ENCODE results near the gene FBXO42. TPM values are rescaled to one million over a fixed set of nuclear protein-coding genes. Genes with fewer than 3 reads are reported as not detected.

The FBXO42 gene
- total RNA-seq, 4 donors from 2014 or later = 24.3 to 41.9 (median 31.9) TPM

DNA sequence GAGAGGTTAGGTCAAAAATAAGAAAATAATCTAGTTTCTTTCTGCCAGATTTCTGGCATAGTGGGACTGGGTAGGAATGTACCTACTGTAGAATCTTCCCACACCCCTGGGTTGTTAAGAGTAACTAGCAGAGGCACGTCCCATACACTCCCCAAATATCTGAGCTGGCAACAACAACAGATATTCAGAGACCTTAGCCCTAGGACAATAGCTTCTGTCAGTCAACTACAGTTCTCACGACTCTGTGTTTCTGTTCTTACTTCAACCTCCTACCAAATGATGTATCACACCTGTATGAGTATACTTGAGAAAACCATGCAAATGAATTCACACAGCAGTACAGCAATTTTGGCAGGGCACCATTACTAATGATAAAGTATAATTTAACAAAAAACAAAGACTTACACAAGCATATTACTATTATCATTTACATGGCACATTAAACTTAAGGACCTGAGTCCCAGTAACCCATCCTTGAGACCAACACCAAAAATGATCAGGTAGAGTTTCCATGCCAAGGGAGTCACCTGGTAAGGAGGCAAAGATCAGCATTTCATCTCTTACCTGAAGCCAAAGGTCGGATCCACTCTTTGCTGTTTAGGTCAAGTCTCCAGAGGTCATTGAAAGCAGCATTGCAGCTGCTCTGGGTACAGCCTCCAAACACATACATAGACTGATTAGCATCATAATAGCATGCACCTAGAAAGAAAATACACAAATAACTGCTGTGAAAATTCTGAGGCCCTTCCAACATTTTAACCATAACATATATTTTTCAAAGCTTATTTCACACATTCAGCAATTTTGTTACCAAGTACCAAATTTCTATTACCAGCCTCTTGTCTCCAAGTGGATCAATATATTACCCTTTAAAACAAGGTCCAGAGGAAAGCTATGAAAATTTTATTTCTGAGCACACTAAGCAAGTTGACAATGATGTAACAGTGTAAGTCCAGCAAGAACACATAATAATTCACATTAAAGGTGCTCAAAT is 57.8 kb downstream of the FBXO42 start:
- H3K27me3 ChIP-seq = no peaks in the 10 kb centered on the region
- no peak overlapping the region for H3K27ac ChIP-seq
- TF ChIP-seq, protein P1, sequence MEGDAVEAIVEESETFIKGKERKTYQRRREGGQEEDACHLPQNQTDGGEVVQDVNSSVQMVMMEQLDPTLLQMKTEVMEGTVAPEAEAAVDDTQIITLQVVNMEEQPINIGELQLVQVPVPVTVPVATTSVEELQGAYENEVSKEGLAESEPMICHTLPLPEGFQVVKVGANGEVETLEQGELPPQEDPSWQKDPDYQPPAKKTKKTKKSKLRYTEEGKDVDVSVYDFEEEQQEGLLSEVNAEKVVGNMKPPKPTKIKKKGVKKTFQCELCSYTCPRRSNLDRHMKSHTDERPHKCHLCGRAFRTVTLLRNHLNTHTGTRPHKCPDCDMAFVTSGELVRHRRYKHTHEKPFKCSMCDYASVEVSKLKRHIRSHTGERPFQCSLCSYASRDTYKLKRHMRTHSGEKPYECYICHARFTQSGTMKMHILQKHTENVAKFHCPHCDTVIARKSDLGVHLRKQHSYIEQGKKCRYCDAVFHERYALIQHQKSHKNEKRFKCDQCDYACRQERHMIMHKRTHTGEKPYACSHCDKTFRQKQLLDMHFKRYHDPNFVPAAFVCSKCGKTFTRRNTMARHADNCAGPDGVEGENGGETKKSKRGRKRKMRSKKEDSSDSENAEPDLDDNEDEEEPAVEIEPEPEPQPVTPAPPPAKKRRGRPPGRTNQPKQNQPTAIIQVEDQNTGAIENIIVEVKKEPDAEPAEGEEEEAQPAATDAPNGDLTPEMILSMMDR (IDR thresholded peaks at IDR 0.05) = no peak
- no peak for TF ChIP-seq POLR2A (IDR thresholded peaks at IDR 0.05)
- no peaks in the 10 kb centered on the region for H3K4me1 ChIP-seq
- intact Hi-C loops (cut with DNase I) = no loop called here
- H3K9me3 ChIP-seq = no peaks in the 10 kb centered on the region
- H3K36me3 ChIP-seq = peaks cover 0 to 6% of the 10 kb centered on the region in 2 donors
- no peak overlapping the region for H3K4me3 ChIP-seq (replicated peaks in 1 of 3)
- 83 to 84% methylated on average over 3 of the region's 3 CpGs for WGBS, 2 donors
- DNase-seq = no peak

DNA sequence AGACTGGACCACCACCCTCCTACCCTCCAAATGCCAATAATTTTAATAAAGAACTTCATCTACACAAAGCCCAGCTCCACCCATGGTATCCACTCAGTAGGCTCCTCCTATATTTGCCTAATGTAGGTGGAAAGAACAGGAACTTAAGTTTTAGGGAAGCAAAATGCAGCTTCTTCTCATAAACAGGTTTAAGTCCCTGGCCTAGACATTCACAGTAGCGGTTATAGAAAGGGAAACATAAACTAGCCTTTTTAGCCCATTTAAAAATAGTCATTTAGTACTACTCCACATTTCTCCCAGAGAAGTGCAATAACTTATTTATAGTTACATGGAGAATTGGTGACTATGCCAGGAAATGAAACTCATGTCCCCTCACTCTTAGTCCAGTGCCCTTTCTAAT is 58.7 kb downstream of the FBXO42 start:
- Histone ChIP-seq H3K4me1 (no peaks in the 10 kb centered on the region), H3K27ac (no peak overlapping the region), H3K4me3 (replicated peaks in 1 of 3) (no peak overlapping the region), H3K27me3 (no peaks in the 10 kb centered on the region), H3K36me3 (peaks cover 0 to 6% of the 10 kb centered on the region in 2 donors), H3K9me3 (no peaks in the 10 kb centered on the region)
- 80 to 89% methylated on average over 1 of the region's 1 CpG for WGBS, 2 donors
- DNase-seq = no peak
- TF ChIP-seq, protein P1 (IDR thresholded peaks at IDR 0.05) = no peak
- TF ChIP-seq POLR2A (IDR thresholded peaks at IDR 0.05) = no peak
- intact Hi-C loops (cut with DNase I) = no loop called here

DNA sequence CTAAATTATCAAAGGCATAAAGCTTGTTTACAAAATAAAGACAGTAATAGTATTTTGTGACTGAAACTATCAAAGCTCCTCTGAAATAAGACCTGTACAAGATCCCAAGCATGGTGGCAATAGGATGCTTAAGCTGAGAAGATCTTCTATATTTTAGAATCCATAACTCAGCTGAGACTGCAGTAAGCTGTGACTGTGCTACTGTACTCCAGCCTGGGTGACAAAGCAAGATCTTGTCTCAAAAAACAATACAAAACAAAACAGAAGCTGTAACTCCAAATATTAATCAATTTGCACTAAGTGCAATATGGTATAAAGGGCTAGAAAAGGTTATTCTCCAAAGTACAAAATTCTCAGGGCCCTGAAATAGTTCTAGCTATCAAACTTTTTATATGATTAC is 59.5 kb downstream of the FBXO42 start:
- Histone ChIP-seq H3K4me1 (no peaks in the 10 kb centered on the region), H3K27me3 (no peaks in the 10 kb centered on the region), H3K9me3 (no peaks in the 10 kb centered on the region), H3K27ac (no peak overlapping the region), H3K36me3 (peaks cover 0 to 6% of the 10 kb centered on the region in 2 donors), H3K4me3 (replicated peaks in 1 of 3) (no peak overlapping the region)
- no peak for DNase-seq
- TF ChIP-seq POLR2A (IDR thresholded peaks at IDR 0.05) = no peak
- TF ChIP-seq, protein P1 (IDR thresholded peaks at IDR 0.05) = no peak
- intact Hi-C loops (cut with DNase I) = no loop called here

- WGBS, 2 donors = 98 to 99% methylated on average over 3 of the region's 3 CpGs
- DNase-seq = no peak
- Histone ChIP-seq H3K4me3 (replicated peaks in 1 of 3) (no peak overlapping the region), H3K9me3 (no peaks in the 10 kb centered on the region), H3K27me3 (no peaks in the 10 kb centered on the region), H3K36me3 (peaks cover 0 to 6% of the 10 kb centered on the region in 2 donors), H3K27ac (no peak overlapping the region), H3K4me1 (no peaks in the 10 kb centered on the region)
- intact Hi-C loops (cut with DNase I) = no loop called here
- TF ChIP-seq POLR2A (IDR thresholded peaks at IDR 0.05) = no peak
- TF ChIP-seq, protein P1 (IDR thresholded peaks at IDR 0.05) = no peak
Observed at GRCh38 chr1:16289959-16290358, 62.3 kb downstream of the FBXO42 start.

- H3K27ac ChIP-seq = no peak overlapping the region
- 96 to 99% methylated on average over 4 of the region's 4 CpGs for WGBS, 2 donors
- no peaks in the 10 kb centered on the region for H3K36me3 ChIP-seq
Observed at GRCh38 chr1:16286122-16286521, 66.2 kb downstream of the FBXO42 start.

More at GRCh38 chr1:16286122-16286521, 66.2 kb downstream of the FBXO42 start:
- no peak for DNase-seq
- Histone ChIP-seq H3K4me1 (peaks cover 0 to 7% of the 10 kb centered on the region in 2 donors), H3K27me3 (no peaks in the 10 kb centered on the region), H3K4me3 (replicated peaks in 1 of 3) (no peak overlapping the region), H3K9me3 (no peaks in the 10 kb centered on the region)
- TF ChIP-seq, protein P1 (IDR thresholded peaks at IDR 0.05) = no peak
- TF ChIP-seq POLR2A (IDR thresholded peaks at IDR 0.05) = no peak
- intact Hi-C loops (cut with DNase I) = no loop called here
